GM12874 (cell line): ENCODE data around the gene LOXL1.

Experiments
- TF ChIP-seq, protein P1 (sequence below): IDR thresholded peaks from 2 replicates; pipeline ENCODE4 v1.5.1; 2011; ENCODE audit warnings: low read depth, mild to moderate bottlenecking, control low read depth, low read length, moderate library complexity; ENCODE audit not compliant: insufficient read depth

Gene LOXL1

DNA sequence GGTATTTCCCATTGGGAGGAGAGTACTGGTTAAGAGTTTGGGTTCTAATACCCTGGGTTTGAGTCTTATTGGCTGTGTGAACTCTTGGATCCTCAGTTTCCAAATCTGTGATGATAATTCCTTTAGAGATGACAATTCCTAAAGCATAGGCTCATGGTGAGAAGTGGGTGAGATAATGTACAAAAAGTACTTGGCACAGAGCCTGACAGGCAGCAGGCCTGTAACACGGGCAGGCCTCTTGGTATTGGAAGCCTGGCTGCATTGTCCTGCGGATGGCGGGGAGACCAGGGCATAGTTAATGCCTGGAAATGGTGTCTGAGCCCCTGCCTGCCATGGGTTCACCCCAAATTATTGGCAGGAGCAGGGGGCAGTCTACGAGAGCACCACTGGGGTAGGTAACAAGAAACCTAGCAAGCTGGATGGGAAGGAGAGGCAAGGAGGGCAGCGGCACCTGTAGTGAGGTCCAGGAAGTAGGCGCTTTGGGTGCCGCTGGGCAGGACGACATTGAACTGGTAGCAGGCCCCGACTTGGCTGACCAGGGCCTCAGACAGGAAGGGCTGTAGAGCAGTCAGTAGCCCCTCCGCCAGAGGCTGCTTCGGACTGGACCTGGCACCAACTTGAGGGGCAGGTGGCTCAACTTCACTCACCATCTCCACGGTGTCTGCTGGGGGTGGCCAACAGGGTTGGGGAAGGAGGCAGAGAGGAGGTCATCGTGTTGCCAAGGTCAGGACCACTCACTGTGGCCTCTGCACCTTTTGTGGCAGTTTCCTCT lies 58.1 kb downstream of the LOXL1 start:
- TF ChIP-seq, protein P1, sequence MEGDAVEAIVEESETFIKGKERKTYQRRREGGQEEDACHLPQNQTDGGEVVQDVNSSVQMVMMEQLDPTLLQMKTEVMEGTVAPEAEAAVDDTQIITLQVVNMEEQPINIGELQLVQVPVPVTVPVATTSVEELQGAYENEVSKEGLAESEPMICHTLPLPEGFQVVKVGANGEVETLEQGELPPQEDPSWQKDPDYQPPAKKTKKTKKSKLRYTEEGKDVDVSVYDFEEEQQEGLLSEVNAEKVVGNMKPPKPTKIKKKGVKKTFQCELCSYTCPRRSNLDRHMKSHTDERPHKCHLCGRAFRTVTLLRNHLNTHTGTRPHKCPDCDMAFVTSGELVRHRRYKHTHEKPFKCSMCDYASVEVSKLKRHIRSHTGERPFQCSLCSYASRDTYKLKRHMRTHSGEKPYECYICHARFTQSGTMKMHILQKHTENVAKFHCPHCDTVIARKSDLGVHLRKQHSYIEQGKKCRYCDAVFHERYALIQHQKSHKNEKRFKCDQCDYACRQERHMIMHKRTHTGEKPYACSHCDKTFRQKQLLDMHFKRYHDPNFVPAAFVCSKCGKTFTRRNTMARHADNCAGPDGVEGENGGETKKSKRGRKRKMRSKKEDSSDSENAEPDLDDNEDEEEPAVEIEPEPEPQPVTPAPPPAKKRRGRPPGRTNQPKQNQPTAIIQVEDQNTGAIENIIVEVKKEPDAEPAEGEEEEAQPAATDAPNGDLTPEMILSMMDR = no peak

DNA sequence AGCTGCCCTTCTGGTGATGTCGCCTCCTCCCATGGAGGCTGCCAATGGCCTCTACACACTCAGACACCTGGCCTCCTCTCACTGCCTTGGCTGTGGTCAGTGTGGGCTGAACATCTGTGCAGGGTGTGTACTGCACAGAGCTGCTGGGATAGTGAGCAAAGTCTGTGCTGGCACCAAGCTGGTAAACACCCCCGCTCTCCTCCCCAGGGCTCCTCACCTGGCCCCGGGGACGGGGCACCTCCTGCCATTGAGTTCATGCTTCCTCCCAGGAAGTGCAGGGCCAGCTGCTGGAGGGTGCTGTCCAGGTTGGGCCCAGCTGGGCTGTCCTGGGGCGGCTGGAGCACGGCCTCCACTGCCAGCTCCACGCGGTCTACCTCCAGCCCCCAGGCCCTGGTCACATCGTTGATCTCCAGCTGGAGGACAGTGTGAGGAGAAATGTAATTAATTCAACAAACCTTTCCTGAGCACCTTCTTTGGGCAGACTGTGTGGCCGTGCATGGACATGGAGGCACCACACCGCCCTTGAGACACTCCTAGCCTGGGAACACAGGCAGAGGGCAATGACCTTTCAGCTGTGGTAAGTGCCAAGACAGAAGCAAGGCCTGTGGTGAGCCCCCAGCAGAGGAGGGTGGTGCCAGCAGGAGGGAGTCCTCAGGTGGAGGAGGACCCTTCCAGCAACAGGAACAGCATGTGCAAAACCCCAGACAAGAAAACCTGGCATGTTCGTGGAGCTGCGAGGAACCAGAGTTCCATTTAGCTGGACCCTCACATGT lies 59.0 kb downstream of the LOXL1 start:
- TF ChIP-seq, protein P1 = no peak

DNA sequence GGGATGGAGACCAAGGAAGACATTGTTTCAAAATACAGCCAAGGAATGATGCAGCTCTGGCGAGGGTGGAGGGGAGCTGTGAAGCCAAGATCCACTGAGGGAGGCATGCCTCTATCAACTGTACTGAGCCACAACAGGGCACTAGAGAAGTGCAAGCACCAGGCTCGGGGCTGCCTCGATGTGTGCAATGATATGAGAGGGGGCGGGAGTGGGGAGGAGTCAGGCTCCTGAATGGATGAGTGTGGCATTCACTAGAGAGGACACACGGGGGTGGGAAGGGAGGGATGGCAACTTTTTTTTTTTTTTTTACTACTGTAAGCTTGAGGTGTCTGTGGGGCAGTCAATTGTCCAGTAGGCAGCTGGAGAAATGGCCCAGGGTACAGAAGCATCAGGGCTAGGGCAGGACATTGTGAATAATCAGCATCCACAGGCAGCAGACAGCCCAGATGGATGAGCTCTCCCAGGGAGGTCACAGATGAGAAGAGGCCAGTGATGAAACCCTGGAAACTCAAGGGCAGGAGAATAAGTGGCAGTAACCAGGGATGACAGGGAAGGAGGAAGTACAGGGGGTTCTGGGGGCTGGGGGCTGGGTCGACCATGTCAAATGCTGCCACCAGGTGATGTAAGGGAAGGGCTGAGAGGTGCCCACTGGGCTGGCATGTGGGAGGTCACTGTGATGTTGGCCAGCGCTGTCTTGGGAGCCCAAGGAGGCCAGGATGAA lies 60.0 kb downstream of the LOXL1 start:
- TF ChIP-seq, protein P1 = no peak

- TF ChIP-seq, protein P1 = no peak
Observed at GRCh38 chr15:73986776-73987056, 60.5 kb downstream of the LOXL1 start.

DNA sequence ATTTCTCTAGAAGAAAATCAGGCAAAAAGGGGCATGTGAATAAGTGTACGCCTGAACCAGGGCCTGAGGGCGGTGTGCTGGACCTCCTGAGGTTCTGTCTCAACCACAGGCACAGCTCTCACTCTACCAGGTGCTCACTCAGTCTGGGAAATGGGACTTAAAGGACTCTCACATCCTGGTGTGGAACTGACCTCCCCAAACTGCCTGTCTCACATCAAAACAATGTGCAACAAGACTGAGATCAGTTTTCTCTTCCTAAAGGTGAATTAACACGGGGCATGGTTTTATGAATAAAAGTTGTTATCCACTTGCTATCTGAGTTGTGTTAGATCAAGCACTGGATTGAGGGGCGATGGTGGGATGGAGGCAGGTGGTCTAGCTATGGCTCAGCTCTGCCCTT lies 61.0 kb downstream of the LOXL1 start:
- TF ChIP-seq, protein P1 = no peak

- TF ChIP-seq, protein P1 = no peak
Observed at GRCh38 chr15:73987681-73988444, 61.6 kb downstream of the LOXL1 start.
